Transverse colon (tissue), 4 donors: ENCODE data around the gene ADGRA1.

Experiments used
- CTCF ChIP-seq, 5 experiments: fragments of 200-600 bp in 3 of 5; fragments of 450-650 bp in 2 of 5; sonication (generic) in 3 of 5; IDR thresholded peaks; 1 replicate in 2 of 5; 2 replicates in 3 of 5; pipeline ENCODE4 v1.5.1; 2016 to 2017; ENCODE audit warnings: antibody characterized with exemption in 5 of 5, inconsistent platforms in 3 of 5, mild to moderate bottlenecking in 2 of 5, moderate library complexity in 1 of 5
- EP300 ChIP-seq: sonication (generic); formaldehyde crosslinking; IDR thresholded peaks from one replicate; pipeline ENCODE4 v1.6.1; 2017; ENCODE audit warnings: antibody characterized with exemption, low read depth
- POLR2AphosphoS5 ChIP-seq, 3 donors: sonication (generic); formaldehyde crosslinking; IDR thresholded peaks; one replicate each; pipeline ENCODE4 v1.6.1; 2016; ENCODE audit warnings: antibody characterized with exemption in 3 of 3

GRCh38 chr10:133090654-133091053 is 2.9 kb downstream of the ADGRA1 start:
- TF ChIP-seq CTCF (IDR thresholded peaks at IDR 0.05), result no peak
- no peak for TF ChIP-seq EP300
- TF ChIP-seq POLR2AphosphoS5 (IDR thresholded peaks at IDR 0.05), result no peak
